ENCODE data around the gene TPRX1.
"Not testable (repeated sequence)": the region's sequence is repeated elsewhere in the genome, so short reads cannot be mapped to it uniquely, and the experiment has no call there.

TPRX1 gene, protein sequence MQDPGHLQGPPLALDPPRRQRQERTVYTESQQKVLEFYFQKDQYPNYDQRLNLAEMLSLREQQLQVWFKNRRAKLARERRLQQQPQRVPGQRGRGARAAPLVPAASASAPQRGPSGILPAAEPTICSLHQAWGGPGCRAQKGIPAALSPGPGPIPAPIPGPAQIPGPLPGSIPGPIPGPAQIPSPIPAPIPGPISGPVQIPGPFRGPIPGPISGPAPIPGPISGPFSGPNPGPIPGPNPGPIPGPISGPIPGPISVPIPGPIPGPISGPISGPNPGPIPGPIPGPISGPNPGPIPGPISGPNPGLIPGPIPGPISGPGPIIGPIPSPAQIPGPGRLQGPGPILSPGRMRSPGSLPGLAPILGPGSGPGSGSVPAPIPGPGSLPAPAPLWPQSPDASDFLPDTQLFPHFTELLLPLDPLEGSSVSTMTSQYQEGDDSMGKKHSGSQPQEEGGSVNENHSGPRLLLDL

DNA sequence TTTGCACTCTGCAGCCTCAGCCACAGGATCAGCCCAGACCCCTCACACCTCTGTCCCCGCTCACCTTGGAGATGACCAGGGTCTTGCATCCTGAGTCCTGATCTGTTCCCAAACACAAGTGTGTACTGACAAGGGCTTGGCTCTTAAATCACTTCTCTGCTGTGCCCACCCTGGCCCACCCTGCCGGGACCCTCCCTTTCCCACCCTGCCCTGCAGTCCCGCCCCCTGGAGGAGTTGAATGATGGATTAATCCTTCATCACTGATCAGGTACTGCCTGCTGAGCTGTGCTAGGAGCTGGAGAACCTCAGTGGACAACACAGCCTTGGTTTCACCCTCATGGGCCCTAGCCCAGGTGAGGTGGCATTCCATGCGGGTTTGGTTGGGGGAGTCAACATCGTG lies at the start of gene TPRX1:
TPRX1 (minus strand) TSS at position 101 of the 400 bp plus-strand sequence; CDS start at position 89, 12 bp downstream.
- not testable (repeated sequence) for H4K20me1 ChIP-seq, H3K4me2 ChIP-seq, H3K9ac ChIP-seq, H3K27me3 ChIP-seq, H3K36me3 ChIP-seq, H3K4me3 ChIP-seq, H3K27ac ChIP-seq, H3K4me1 ChIP-seq
- peaks cover 15% of the 10 kb centered on the region for H3K9me3 ChIP-seq

DNA sequence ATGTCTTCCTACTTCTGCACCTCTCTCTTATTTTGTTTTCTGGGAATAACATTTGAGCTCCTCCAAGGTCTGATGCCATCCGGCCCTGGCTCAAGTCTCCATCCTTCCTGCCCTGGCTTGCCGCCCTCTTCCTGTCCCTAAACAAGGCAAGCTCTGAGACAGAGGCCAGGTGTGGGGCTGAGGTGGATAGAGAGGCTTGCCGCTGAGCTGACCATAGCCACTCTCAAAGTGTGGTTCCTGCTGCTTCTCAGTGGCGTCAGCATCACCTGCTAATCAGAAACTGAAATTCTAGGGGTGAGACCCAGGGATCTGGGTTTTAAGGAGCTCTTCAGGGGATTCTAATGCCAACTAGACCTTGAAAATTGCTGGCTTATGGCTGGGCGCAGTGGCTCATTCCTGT lies 48.7 kb upstream of the TPRX1 start:
- H4K20me1 ChIP-seq, result no peaks in the 10 kb centered on the region
- H3K27ac ChIP-seq, result no peak overlapping the region
- no peaks in the 10 kb centered on the region for H3K27me3 ChIP-seq
- TF ChIP-seq Cebpa-rat (IDR thresholded peaks at IDR 0.05), result no peak
- H3K4me2 ChIP-seq, result no peak overlapping the region
- peaks cover 9% of the 10 kb centered on the region; the same call in 1 of the 2 replicates for H3K4me1 ChIP-seq
- no peak overlapping the region for H3K9ac ChIP-seq
- no peak overlapping the region for H3K4me3 ChIP-seq
- H3K36me3 ChIP-seq, result no peaks in the 10 kb centered on the region
- no peaks in the 10 kb centered on the region for H3K9me3 ChIP-seq

DNA sequence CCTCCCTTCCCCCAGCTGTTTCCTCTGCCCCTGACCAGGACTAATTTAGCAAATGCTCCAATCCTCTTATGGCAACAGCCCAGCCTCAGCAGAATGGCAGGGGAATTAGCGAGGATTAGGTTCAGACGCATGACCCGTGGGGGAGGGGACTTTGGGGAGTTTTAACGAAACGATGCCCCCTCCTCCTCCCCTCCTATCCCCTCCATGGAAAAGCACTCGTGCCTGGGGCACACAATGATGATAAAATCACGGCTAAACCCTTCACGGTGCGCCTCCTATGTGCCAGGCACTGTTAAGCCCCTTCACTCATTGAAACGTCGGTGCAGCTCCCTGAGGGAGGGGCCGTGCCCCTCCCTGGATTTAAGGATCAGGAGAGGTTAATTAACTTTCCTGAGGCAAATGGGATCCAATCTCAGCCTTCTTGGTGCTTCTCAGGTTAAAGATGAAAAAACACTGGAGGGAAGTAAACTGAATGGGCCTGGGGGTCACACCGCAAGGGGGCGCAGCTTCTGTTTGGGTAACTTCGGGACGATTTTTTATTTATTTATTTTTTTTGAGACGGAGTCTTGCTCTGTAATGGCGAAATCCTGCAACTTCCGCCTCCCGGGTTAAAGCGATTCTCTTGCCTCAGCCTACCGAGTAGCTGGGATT lies 44.6 kb upstream of the TPRX1 start:
- Histone ChIP-seq H3K27ac (no peak overlapping the region), H3K27me3 (no peaks in the 10 kb centered on the region), H3K4me1 (no peaks in the 10 kb centered on the region), H4K20me1 (no peaks in the 10 kb centered on the region), H3K9ac (no peak overlapping the region), H3K4me2 (no peak overlapping the region), H3K36me3 (no peaks in the 10 kb centered on the region), H3K4me3 (no peak overlapping the region), H3K9me3 (no peaks in the 10 kb centered on the region)
- no peak for TF ChIP-seq Cebpa-rat (IDR thresholded peaks at IDR 0.05)

DNA sequence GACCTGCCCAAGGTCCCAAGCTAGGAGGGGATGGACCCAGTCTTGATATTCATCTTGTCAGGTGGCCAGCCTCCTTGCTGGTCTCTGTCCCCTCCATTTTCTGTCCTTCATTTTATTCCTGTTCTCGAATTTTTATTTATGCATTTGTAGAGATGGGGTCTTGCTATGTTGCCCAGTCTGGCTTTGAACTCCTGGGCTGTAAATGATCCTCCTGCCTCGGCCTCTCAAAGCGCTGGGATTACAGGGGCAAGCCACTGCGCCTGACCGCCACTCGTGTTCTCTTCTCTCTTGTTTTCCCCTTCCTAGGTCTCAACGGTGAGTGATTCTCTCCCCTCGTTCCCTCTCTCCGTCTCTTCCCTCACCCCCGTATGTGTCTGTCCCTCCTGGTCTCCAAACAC lies 44.1 kb upstream of the TPRX1 start:
- Histone ChIP-seq H3K4me3 (no peak overlapping the region), H3K9ac (no peak overlapping the region)

DNA sequence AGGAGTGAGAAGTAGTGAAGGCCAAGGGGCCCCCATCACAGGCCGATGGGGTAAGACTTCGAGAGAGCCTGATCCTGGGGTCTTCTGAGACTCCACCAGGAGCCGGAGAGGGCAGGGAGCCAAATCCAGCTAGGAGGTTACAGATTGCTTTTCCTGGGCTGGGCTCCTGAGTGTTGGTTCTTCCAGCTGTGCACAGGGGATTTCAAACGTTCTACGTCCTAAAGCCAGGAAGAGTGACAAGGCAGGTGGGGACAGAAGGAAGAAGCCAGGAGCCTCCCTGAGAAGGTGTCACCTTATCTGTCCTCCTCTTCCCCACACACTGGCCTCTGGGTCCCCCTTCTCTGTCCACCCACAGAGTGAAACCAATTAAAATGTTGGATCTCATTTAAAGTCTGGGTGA lies 38.6 kb upstream of the TPRX1 start:
- H3K9me3 ChIP-seq, result no peaks in the 10 kb centered on the region
- TF ChIP-seq Cebpa-rat (IDR thresholded peaks at IDR 0.05), result no peak
- no peaks in the 10 kb centered on the region for H3K36me3 ChIP-seq
- H4K20me1 ChIP-seq, result no peaks in the 10 kb centered on the region
- H3K27ac ChIP-seq, result no peak overlapping the region
- H3K4me1 ChIP-seq, result 0 out of 2 replicates have a peak, but pooled peaks cover 6% of the 10 kb centered on the region
- H3K9ac ChIP-seq, result no peak overlapping the region
- H3K4me2 ChIP-seq, result no peak overlapping the region
- no peak overlapping the region for H3K4me3 ChIP-seq
- H3K27me3 ChIP-seq, result no peaks in the 10 kb centered on the region

More for the DNA sequence above, 44.1 kb upstream of the TPRX1 start:
- H3K27me3 ChIP-seq, result no peaks in the 10 kb centered on the region
- no peaks in the 10 kb centered on the region for H3K36me3 ChIP-seq
- no peak for TF ChIP-seq Cebpa-rat (IDR thresholded peaks at IDR 0.05)
- H3K4me2 ChIP-seq, result no peak overlapping the region
- H4K20me1 ChIP-seq, result no peaks in the 10 kb centered on the region
- H3K4me1 ChIP-seq, result 0 out of 2 replicates have a peak, but pooled peaks cover under 1% of the 10 kb centered on the region
- no peak overlapping the region for H3K27ac ChIP-seq
- H3K9me3 ChIP-seq, result no peaks in the 10 kb centered on the region

DNA sequence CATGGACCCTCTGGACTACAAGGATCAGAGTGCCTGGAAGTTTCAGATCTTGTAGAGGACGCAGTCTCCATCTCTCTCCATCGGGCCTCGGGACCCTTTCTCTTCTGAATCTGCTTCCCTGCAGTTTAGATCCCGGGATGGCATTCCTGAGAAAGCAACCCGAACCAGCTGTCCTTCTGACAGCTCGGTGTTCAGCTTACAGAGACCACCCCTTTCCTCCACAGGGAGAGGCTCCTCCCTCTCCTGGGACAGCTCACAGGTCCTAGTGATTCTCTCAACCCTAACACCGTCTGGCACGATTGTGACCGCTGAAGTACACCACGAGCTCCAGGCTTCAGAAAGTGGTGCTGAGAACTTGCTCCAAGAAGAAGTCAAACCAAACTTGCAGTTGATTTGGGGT lies 35.6 kb upstream of the TPRX1 start:
- Histone ChIP-seq H3K4me2 (no peak overlapping the region), H3K27ac (no peak overlapping the region), H3K36me3 (no peaks in the 10 kb centered on the region), H3K27me3 (no peaks in the 10 kb centered on the region), H3K9ac (no peak overlapping the region), H4K20me1 (no peaks in the 10 kb centered on the region), H3K4me3 (no peak overlapping the region), H3K4me1 (0 out of 2 replicates have a peak, but pooled peaks cover 6% of the 10 kb centered on the region), H3K9me3 (no peaks in the 10 kb centered on the region)
- no peak for TF ChIP-seq Cebpa-rat (IDR thresholded peaks at IDR 0.05)

DNA sequence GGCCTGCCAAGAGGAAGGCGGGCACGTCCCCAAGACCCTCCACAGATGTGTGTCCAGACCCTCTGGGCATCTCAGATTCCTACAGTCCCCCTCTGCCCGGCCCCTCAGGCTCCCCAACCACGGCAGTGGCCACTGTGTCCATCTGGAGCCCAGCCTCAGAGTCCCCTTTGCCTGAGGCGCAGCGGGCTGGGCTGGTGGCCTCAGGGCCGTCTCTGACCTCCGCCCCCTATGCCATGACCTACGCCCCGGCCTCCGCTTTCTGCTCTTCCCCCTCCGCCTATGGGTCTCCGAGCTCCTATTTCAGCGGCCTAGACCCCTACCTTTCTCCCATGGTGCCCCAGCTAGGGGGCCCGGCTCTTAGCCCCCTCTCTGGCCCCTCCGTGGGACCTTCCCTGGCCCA lies 35.1 kb upstream of the TPRX1 start:
- Histone ChIP-seq H4K20me1 (no peaks in the 10 kb centered on the region), H3K9ac (no peak overlapping the region), H3K9me3 (no peaks in the 10 kb centered on the region), H3K27me3 (no peaks in the 10 kb centered on the region), H3K4me1 (0 out of 2 replicates have a peak, but pooled peaks cover 6% of the 10 kb centered on the region), H3K4me2 (no peak overlapping the region), H3K36me3 (no peaks in the 10 kb centered on the region), H3K27ac (no peak overlapping the region), H3K4me3 (no peak overlapping the region)
- TF ChIP-seq Cebpa-rat (IDR thresholded peaks at IDR 0.05), result no peak

DNA sequence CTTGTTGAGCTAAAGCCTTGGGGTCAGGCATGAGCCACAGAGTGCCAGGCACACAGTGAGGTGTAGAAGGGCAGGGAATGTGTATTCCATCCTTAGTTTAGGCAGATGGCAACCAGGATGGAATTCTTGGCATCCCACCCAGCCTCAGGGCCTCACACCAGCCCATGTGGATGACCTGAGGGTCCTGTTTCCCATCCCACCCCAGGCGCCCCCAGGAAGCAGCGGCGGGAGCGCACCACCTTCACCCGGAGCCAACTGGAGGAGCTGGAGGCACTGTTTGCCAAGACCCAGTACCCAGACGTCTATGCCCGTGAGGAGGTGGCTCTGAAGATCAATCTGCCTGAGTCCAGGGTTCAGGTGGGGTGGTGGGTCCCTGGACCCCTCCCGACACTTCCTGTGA lies 31.7 kb upstream of the TPRX1 start:
- TF ChIP-seq Cebpa-rat (IDR thresholded peaks at IDR 0.05), result no peak
- H3K9ac ChIP-seq, result no peak overlapping the region
- H3K4me3 ChIP-seq, result no peak overlapping the region
- no peaks in the 10 kb centered on the region for H3K27me3 ChIP-seq
- no peak overlapping the region for H3K4me2 ChIP-seq
- no peak overlapping the region for H3K27ac ChIP-seq
- no peaks in the 10 kb centered on the region for H3K36me3 ChIP-seq
- no peaks in the 10 kb centered on the region for H4K20me1 ChIP-seq
- no peaks in the 10 kb centered on the region for H3K9me3 ChIP-seq
- H3K4me1 ChIP-seq, result no peaks in the 10 kb centered on the region

DNA sequence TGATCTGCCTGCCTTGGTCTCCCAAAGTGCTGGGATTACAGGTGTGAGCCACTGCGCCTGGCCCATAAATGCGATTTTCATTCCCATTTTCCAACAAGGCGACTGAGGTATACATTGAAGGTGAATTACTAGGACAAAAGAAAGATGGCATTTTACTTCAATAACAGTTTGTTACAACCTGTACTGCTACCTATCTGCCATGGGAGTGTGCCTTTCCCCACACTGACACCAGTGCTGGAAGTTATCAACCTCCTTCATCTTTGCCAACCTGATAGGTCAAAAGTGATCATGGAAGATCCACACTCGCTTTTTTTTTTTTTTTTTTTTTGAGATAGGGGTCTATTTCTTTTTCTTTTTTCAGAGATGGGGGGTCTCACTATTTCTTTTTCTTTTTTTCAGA lies 28.4 kb upstream of the TPRX1 start:
- no peaks in the 10 kb centered on the region for H4K20me1 ChIP-seq
- no peak overlapping the region for H3K4me2 ChIP-seq
- H3K27me3 ChIP-seq, result no peaks in the 10 kb centered on the region
- H3K27ac ChIP-seq, result no peak overlapping the region
- no peak for TF ChIP-seq Cebpa-rat (IDR thresholded peaks at IDR 0.05)
- no peaks in the 10 kb centered on the region for H3K9me3 ChIP-seq
- H3K4me3 ChIP-seq, result no peak overlapping the region
- no peaks in the 10 kb centered on the region for H3K4me1 ChIP-seq
- no peak overlapping the region for H3K9ac ChIP-seq
- no peaks in the 10 kb centered on the region for H3K36me3 ChIP-seq

DNA sequence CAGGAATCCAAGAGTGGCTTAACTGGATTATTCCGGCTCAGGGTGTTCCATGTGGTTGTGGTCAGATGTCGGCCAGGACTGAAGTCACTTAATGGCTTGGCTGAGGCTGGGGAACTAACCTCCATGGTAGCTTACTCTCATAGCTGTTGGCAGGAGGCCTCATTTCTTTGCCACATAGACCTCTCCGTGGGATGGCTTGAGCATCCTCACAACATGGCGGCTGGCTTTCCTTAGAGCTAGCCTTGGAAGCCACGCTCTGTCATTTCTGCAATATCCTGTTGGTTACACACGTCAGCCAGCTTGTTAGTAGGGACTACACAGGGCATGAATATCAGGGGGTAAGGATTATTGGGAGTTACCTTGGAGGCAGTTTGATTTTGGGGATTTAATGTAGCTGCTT lies 22.4 kb upstream of the TPRX1 start:
- H3K27me3 ChIP-seq, result no peaks in the 10 kb centered on the region
- no peaks in the 10 kb centered on the region for H4K20me1 ChIP-seq
- H3K9me3 ChIP-seq, result no peaks in the 10 kb centered on the region
- H3K4me1 ChIP-seq, result no peaks in the 10 kb centered on the region
- H3K4me3 ChIP-seq, result no peak overlapping the region
- no peak for TF ChIP-seq Cebpa-rat (IDR thresholded peaks at IDR 0.05)
- H3K36me3 ChIP-seq, result no peaks in the 10 kb centered on the region
- no peak overlapping the region for H3K4me2 ChIP-seq
- no peak overlapping the region for H3K9ac ChIP-seq
- H3K27ac ChIP-seq, result no peak overlapping the region

All from BLaER1 (cell line).